DND-41 (cell line): ENCODE data around the gene GJD2.

Experiments used
- EZH2 ChIP-seq: IDR thresholded peaks from 3 replicates; pipeline ENCODE4 v1.6.1; 2012; ENCODE audit warnings: borderline replicate concordance, low read depth, mild to moderate bottlenecking, moderate library complexity, low read length, inconsistent platforms; ENCODE audit not compliant: severe bottlenecking
- TF ChIP-seq, protein P1 (sequence below): IDR thresholded peaks from 2 replicates; pipeline ENCODE4 v1.5.1; 2012; ENCODE audit warnings: borderline replicate concordance, low read length, moderate library complexity, mild to moderate bottlenecking; ENCODE audit not compliant: poor library complexity, severe bottlenecking; ENCODE audit errors: extremely low read depth

DNA sequence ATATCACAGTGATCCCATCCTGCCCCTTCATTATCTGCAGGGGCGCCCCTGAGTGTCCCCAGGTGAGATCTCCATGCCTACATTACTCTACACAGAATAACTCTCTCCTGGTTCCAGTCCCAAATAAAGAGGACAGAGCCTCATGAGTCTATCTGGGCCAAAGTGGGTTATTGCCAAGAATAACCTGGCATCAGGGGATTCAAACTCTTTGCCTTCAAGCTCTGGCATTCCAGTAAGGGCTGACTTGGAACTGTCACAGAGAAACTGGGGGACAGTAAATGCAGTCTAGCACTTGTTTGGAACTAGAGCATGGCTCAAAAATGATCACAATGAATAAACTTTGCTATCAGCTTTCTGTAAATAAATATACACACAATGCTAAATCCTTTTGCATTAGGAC lies 30.3 kb downstream of the GJD2 start:
- TF ChIP-seq, protein P1, sequence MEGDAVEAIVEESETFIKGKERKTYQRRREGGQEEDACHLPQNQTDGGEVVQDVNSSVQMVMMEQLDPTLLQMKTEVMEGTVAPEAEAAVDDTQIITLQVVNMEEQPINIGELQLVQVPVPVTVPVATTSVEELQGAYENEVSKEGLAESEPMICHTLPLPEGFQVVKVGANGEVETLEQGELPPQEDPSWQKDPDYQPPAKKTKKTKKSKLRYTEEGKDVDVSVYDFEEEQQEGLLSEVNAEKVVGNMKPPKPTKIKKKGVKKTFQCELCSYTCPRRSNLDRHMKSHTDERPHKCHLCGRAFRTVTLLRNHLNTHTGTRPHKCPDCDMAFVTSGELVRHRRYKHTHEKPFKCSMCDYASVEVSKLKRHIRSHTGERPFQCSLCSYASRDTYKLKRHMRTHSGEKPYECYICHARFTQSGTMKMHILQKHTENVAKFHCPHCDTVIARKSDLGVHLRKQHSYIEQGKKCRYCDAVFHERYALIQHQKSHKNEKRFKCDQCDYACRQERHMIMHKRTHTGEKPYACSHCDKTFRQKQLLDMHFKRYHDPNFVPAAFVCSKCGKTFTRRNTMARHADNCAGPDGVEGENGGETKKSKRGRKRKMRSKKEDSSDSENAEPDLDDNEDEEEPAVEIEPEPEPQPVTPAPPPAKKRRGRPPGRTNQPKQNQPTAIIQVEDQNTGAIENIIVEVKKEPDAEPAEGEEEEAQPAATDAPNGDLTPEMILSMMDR, result no peak
- TF ChIP-seq EZH2, result no peak
